Activated naive CD4-positive, alpha-beta T cell treated with anti-CD3 and anti-CD28 coated beads for 36 hours (primary cell): ENCODE results near the gene APOE. TPM values are rescaled to one million over a fixed set of nuclear protein-coding genes. Genes with fewer than 3 reads are reported as not detected.
"Not testable (repeated sequence)": the region's sequence is repeated elsewhere in the genome, so short reads cannot be mapped to it uniquely, and the experiment has no call there.

ENCODE experiments used
- CTCF ChIA-PET: fragments of 350-600 bp; sonication (Branson Sonifier 250); formaldehyde crosslinking; loops from one replicate; lab custom pipeline; 2021; ENCODE audit warnings: antibody characterized with exemption; lab: Charles Lee
- DNase-seq: peaks from one replicate; pipeline ENCODE4 v3.0.0-alpha.2; 2020
- H3K27ac Mint-ChIP-seq: one replicate; pipeline ENCODE4 v1.8.0; 2021; ENCODE audit warnings: mild to moderate bottlenecking, mixed read lengths
- H3K27me3 Mint-ChIP-seq: one replicate; pipeline ENCODE4 v1.8.0; 2021; ENCODE audit warnings: low read depth, mixed read lengths
- H3K36me3 Mint-ChIP-seq: one replicate; pipeline ENCODE4 v1.8.0; 2021; ENCODE audit warnings: low read depth, mixed read lengths
- H3K4me1 Mint-ChIP-seq: one replicate; pipeline ENCODE4 v1.8.0; 2021; ENCODE audit warnings: low read depth, mixed read lengths
- H3K4me3 Mint-ChIP-seq: one replicate; pipeline ENCODE4 v1.8.0; 2021; ENCODE audit warnings: mild to moderate bottlenecking, moderate library complexity, mixed read lengths
- H3K9me3 Mint-ChIP-seq: one replicate; pipeline ENCODE4 v1.8.0; 2021; ENCODE audit warnings: mixed read lengths
- intact Hi-C: fragments of 100-400 bp; cut with micrococcal nuclease; formaldehyde crosslinking; loops from one replicate; pipeline ENCODE4 v1.15.1; 2023
- total RNA-seq, 2 experiments: library from RNA; stranded (reverse); gene quantifications; one replicate each; pipeline ENCODE4 v1.2.3, GENCODE V29; 2021

Gene APOE
- total RNA-seq, 2 experiments from 2014 or later, result 0.72 to 1.1 TPM

DNA sequence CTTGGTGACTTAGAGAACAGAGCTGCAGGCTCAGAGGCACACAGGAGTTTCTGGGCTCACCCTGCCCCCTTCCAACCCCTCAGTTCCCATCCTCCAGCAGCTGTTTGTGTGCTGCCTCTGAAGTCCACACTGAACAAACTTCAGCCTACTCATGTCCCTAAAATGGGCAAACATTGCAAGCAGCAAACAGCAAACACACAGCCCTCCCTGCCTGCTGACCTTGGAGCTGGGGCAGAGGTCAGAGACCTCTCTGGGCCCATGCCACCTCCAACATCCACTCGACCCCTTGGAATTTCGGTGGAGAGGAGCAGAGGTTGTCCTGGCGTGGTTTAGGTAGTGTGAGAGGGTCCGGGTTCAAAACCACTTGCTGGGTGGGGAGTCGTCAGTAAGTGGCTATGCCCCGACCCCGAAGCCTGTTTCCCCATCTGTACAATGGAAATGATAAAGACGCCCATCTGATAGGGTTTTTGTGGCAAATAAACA is 18.7 kb downstream of the APOE start:
- Mint-ChIP-seq H3K9me3 (no peaks in the 10 kb centered on the region), H3K27me3 (peaks cover 18% of the 10 kb centered on the region), H3K4me3 (no peak overlapping the region), H3K27ac (no peak overlapping the region), H3K4me1 (no peaks in the 10 kb centered on the region), H3K36me3 (no peaks in the 10 kb centered on the region)
- intact Hi-C loops, result no loop called here
- no peak for DNase-seq
- CTCF ChIA-PET, result no interaction called here

DNA sequence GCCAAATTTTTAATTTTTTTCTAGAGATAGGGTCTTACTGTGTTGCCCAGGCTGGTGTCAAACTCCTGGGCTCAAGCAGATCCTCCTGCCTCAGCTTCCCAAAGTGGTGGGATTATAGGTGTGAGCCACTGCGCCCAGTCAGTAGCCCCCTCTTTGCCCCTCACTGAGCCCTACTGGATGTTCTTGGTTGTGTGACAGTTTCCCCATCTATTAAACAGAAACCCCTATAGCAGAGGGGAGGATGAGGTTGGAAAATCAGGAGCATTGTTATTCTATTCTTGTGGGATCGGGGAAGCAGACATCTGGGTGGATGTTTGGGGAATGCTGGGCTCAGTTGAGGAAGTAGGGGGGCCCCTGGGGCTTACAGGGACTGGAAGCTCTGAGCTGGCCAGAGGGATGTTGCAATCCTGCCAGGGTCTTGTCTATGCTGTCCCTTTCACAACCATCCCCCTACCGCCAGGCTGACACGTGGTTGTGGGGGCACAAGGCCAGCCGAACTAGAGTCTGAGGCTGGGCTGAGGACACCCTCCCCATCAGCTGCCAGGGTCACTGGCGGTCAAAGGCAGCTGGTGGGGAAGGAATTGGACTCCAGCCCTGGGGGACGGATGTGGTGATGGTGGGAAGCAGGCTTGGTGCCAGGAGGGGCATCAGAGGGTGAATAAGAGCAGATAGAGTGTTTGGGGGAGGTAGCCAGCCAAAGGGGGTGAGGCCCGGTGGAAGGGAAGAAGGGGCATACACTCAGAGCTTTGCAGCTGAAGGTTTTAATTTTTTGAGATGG is 19.7 kb downstream of the APOE start:
- no peaks in the 10 kb centered on the region for H3K4me1 Mint-ChIP-seq
- peaks cover 18% of the 10 kb centered on the region for H3K27me3 Mint-ChIP-seq
- H3K9me3 Mint-ChIP-seq, result no peaks in the 10 kb centered on the region
- no peaks in the 10 kb centered on the region for H3K36me3 Mint-ChIP-seq
- H3K4me3 Mint-ChIP-seq, result no peak overlapping the region
- intact Hi-C loops, result no loop called here
- CTCF ChIA-PET, result interaction anchor here (0.7 kb wide), 1 partner anchor 27 kb away, joined by 3 read pairs; no protein-coding TSS in a partner anchor
- H3K27ac Mint-ChIP-seq, result no peak overlapping the region
- no peak for DNase-seq

DNA sequence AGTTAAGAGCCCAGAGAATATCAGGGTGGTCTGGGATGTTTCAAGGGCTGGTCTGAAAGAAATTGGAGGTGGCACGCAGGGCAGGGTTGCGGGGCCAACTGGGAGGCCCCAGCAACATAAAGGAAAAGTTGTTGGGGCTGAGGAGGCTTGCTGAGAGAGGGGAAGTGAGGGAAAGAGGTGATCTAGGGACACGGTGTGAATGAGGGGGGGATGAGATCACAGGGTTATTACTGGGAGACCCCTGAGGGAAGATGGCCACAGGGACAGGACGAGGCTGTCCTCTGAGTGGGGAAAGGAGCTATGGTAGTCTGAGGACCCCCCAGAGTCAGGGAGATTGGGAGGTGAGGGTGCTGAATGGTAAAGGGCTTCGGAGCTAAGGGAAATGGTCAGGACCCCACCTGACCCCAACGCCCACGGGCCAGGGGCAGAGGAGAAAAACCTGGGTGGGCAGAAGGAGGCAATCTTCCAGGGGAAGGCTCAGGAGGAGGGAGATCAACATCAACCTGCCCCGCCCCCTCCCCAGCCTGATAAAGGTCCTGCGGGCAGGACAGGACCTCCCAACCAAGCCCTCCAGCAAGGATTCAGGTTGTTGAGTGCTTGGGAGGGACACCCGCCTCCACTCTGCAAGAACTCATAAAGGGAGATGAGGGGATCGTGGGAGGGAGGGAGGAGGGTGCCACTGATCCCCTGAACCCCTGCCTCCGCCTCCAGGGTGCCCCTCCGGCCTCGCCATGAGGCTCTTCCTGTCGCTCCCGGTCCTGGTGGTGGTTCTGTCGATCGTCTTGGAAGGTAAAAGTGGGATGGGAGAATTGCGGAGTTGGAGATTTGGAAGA is 20.9 kb downstream of the APOE start:
- H3K36me3 Mint-ChIP-seq, H3K4me3 Mint-ChIP-seq, DNase-seq, H3K27ac Mint-ChIP-seq, H3K9me3 Mint-ChIP-seq, intact Hi-C loops, H3K4me1 Mint-ChIP-seq: not testable (repeated sequence)
- peaks cover 18% of the 10 kb centered on the region for H3K27me3 Mint-ChIP-seq
- CTCF ChIA-PET, result interaction anchor here (0.6 to 0.7 kb wide), 2 partner anchors 26 to 1496 kb away, joined by 3 read pairs; no protein-coding TSS in a partner anchor

DNA sequence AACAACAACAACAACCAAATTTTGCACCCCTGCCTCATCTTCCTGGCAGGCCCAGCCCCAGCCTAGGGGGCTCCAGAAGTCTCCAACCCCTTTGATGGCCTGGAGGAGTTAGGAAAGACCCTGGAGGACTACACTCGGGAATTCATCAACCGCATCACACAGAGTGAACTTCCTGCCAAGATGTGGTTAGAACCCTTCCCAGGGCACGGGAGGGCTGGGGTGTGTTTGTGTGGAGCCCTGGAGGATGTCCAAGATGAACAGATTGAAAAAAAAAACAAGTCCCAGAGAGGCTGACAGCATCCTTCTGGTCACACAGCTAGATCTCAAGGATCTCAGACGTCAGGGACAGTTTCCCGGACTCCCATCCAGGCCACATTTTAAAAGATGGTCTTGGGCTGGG is 22.1 kb downstream of the APOE start:
- CTCF ChIA-PET, result no interaction called here
- H3K4me3 Mint-ChIP-seq, result no peak overlapping the region
- H3K27me3 Mint-ChIP-seq, result peaks cover 18% of the 10 kb centered on the region
- H3K4me1 Mint-ChIP-seq, result no peaks in the 10 kb centered on the region
- intact Hi-C loops, result no loop called here
- H3K27ac Mint-ChIP-seq, result no peak overlapping the region
- H3K9me3 Mint-ChIP-seq, result no peaks in the 10 kb centered on the region
- H3K36me3 Mint-ChIP-seq, result no peaks in the 10 kb centered on the region
- DNase-seq, result no peak

DNA sequence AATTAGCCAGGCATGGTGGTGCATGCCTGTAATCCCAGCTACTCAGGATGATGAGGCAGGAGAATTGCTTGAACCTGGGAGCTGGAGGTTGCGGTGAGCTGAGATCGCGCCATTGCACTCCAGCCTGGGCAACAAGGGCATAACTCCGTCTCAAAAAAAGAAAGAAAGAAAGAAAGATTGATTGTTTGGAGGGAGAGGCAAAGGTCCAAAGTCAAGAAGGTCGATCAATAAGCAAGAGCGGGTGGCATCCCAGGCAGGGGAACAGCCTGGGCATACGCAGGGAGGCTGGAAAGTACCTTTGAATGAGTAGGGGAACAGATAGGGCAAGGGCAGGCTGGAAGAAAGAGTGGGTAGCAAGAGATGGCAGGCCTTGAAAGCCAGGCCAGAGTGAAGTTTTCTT is 24.5 kb downstream of the APOE start:
- no peak overlapping the region for H3K4me3 Mint-ChIP-seq
- no peak overlapping the region for H3K27ac Mint-ChIP-seq
- intact Hi-C loops, result no loop called here
- peaks cover 16% of the 10 kb centered on the region for H3K27me3 Mint-ChIP-seq
- H3K36me3 Mint-ChIP-seq, result no peaks in the 10 kb centered on the region
- H3K9me3 Mint-ChIP-seq, result no peaks in the 10 kb centered on the region
- no peaks in the 10 kb centered on the region for H3K4me1 Mint-ChIP-seq
- CTCF ChIA-PET, result interaction anchor here (0.6 kb wide), 1 partner anchor 40 kb away, joined by 6 read pairs; no protein-coding TSS in a partner anchor
- DNase-seq, result no peak

DNA sequence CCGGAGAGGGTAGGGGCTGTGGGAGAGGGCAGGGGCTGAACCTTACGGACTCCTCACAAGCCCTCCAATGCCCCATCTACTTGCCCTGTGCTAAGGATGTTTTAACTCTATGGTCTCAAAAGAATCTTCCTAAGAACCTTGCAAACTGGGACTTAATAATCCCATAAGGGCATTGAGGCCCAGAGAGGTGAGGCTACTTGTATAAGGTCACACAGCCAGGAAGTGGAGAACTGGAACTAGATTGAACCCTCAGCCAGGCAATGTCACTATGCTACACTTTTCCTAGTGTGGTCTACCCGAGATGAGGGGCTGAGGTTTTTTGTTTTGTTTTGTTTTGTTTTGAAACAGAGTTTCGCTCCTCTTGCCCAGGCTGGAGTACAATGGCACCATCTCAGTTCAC is 25.9 kb downstream of the APOE start:
- Mint-ChIP-seq H3K4me1 (no peaks in the 10 kb centered on the region), H3K36me3 (no peaks in the 10 kb centered on the region), H3K27ac (no peak overlapping the region), H3K27me3 (peaks cover 5% of the 10 kb centered on the region), H3K4me3 (no peak overlapping the region), H3K9me3 (no peaks in the 10 kb centered on the region)
- CTCF ChIA-PET, result no interaction called here
- DNase-seq, result no peak
- intact Hi-C loops, result no loop called here

DNA sequence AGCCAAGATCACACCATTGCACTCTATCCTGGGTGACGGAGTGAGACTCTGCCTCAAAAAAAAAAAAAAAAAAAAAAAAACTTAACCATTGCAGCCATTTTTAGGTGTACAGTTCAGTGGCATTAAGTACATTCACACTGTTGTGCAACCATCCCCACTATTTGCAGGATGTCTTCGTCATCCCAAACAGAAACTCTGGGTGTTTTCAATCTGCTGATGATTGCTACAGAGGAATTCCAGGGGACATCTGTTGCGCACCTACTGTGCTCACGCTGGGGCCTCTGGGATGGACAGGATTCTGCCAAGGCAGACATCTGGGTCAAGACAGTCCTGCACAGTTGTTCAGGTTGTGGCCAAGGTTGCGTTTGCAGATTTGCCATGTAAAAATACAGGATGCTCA is 34.1 kb downstream of the APOE start:
- CTCF ChIA-PET, result no interaction called here
- no peaks in the 10 kb centered on the region for H3K9me3 Mint-ChIP-seq
- no peaks in the 10 kb centered on the region for H3K36me3 Mint-ChIP-seq

DNA sequence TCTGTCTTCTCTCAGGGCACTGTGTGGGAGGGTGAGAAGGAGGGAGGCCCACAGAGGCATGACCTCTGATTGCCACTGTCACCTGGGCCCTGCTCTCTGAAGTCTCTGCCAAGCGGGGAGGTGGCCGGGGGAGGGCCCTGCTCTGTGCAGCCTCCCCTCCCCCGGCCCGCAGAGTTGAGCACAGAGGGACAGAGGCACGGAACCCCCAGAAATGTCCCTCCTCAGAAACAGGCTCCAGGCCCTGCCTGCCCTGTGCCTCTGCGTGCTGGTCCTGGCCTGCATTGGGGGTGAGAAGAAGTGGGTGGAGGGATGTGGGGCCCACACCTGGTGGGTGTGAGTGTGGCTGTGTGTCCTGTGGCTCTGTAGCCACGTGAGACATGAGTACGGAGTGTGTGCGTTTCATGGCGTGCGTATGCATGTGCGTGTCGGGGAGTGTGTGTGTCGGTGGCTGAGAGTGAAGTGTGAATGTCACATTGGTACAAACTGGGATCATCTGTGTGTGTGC is 36.5 kb downstream of the APOE start, which contains the start of gene APOC4:
APOC4 (plus strand) TSS at position 171 of the 505 bp plus-strand sequence; CDS start at position 212, 41 bp downstream.
- intact Hi-C loops, result no loop called here
- Mint-ChIP-seq H3K36me3 (no peaks in the 10 kb centered on the region), H3K4me1 (no peaks in the 10 kb centered on the region), H3K9me3 (no peaks in the 10 kb centered on the region), H3K27ac (no peak within 1 kb of the TSS), H3K4me3 (no peak within 1 kb of the TSS), H3K27me3 (no peaks in the 10 kb centered on the region)
- CTCF ChIA-PET, result no interaction called here
- no peak for DNase-seq

More for the DNA sequence above, 34.1 kb downstream of the APOE start:
- Mint-ChIP-seq H3K4me1 (no peaks in the 10 kb centered on the region), H3K27ac (no peak overlapping the region), H3K27me3 (no peaks in the 10 kb centered on the region), H3K4me3 (no peak overlapping the region)
- DNase-seq, result no peak
- intact Hi-C loops, result no loop called here

DNA sequence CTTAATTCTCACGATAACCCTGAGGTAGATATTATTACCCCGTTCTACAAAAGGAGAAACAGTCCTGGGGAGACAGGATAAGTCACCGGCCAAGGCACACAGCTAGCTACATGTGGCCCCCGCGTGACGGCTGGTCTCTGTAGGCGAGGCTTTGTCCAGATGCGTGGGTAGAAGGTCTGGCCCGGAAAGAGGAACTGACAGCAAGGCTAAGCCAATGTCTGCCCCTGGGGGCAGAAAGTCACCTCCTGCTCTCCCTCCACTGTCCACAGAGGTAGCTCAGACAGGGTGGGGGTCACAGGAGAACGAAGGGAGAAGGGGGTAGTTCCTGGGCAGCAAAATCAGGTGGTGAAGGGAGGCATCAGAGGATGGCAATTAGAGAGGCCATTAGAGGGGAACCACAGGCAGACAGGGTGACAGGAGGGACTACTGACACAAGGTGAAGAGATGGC is 38.2 kb downstream of the APOE start:
- intact Hi-C loops, result no loop called here
- H3K27ac Mint-ChIP-seq, result no peak overlapping the region
- H3K36me3 Mint-ChIP-seq, result no peaks in the 10 kb centered on the region
- no peak for DNase-seq
- CTCF ChIA-PET, result interaction anchor here (0.6 kb wide), 1 partner anchor 58 kb away, joined by 3 read pairs; no protein-coding TSS in a partner anchor
- H3K4me3 Mint-ChIP-seq, result no peak overlapping the region
- no peaks in the 10 kb centered on the region for H3K4me1 Mint-ChIP-seq
- no peaks in the 10 kb centered on the region for H3K9me3 Mint-ChIP-seq
- H3K27me3 Mint-ChIP-seq, result no peaks in the 10 kb centered on the region

DNA sequence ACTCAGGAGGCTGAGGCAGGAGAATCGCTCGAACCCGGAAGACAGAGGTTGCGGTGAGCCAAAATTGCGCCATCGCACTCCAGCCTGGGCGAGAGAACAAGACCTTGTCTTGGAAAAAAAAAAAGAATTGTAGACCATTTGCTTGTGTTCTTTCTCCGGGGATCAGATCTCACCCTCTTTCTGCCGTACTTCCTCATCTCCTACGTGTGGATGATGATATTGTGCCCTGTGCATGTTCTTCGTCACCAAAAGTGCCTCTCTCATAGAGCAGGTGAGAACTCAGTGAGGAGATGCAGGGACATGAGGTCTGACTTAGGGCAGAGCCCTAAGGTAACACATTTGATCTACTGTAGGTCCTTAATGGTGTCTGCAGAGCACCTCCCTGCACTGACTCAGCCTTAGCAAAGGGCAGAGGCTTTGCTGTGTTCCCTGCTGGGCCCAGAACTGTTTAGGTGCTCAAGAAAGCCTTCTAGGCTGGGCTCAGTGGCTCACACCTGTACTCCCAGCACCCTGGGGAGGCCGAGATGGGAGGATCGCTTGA is 41.5 kb downstream of the APOE start:
- H3K27ac Mint-ChIP-seq, result no peak overlapping the region
- peaks cover 2% of the 10 kb centered on the region for H3K4me1 Mint-ChIP-seq
- H3K27me3 Mint-ChIP-seq, result no peaks in the 10 kb centered on the region
- H3K4me3 Mint-ChIP-seq, result no peak overlapping the region
- H3K36me3 Mint-ChIP-seq, result no peaks in the 10 kb centered on the region
- no peak for DNase-seq
- CTCF ChIA-PET, result no interaction called here
- intact Hi-C loops, result no loop called here
- H3K9me3 Mint-ChIP-seq, result no peaks in the 10 kb centered on the region

DNA sequence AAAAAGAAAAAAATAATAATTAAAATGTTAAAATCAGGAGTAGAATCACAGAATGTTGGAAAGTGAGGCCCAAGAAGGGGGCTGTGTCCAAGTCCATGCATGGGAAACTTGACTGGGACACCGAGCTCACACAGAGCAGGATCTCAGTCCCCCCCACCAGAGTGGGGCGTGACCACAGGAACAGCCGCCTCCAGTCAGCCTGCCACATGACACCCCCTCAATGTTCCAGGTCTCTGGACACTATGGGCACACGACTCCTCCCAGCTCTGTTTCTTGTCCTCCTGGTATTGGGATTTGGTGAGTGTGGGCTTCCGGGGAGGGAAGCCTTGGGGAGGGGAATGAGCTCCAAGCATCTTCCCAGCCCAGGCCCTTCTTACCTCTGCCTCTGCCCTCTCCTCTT is 42.6 kb downstream of the APOE start:
- Mint-ChIP-seq H3K9me3 (no peaks in the 10 kb centered on the region), H3K4me1 (peaks cover 2% of the 10 kb centered on the region), H3K36me3 (no peaks in the 10 kb centered on the region), H3K27me3 (no peaks in the 10 kb centered on the region), H3K4me3 (no peak overlapping the region), H3K27ac (no peak overlapping the region)
- CTCF ChIA-PET, result interaction anchor here (1.3 kb wide), 1 partner anchor 44 kb away, joined by 4 read pairs; no protein-coding TSS in a partner anchor
- DNase-seq, result no peak
- intact Hi-C loops, result no loop called here
